A673 (cell line): ENCODE data around the gene ARPC1A. TPM values are rescaled to one million over a fixed set of nuclear protein-coding genes. Genes with fewer than 3 reads are reported as not detected.
"Not testable (repeated sequence)": the region's sequence is repeated elsewhere in the genome, so short reads cannot be mapped to it uniquely, and the experiment has no call there.

ENCODE experiments used
- BruUV-seq: library from RNA; stranded (reverse); fragments of 400-500 nt; replicated peaks from 2 replicates; lab custom pipeline; 2021; lab: Mats Ljungman, UMichigan
- CTCF ChIA-PET: fragments of 300-600 bp; sonication (Branson Sonifier 250); formaldehyde crosslinking; loops from one replicate; lab custom pipeline; 2022; ENCODE audit warnings: antibody characterized with exemption; lab: Charles Lee
- POLR2A ChIA-PET: fragments of 300-600 bp; sonication (Branson Sonifier 250); formaldehyde crosslinking; loops from one replicate; lab custom pipeline; 2022; ENCODE audit warnings: antibody characterized with exemption; ENCODE audit not compliant: low non-redundant PET; lab: Charles Lee
- DNase-seq: peaks from one replicate; pipeline ENCODE4 v3.0.0-alpha.2; 2015; ENCODE audit warnings: low spot score
- H3K27ac ChIP-seq: fragments of 200-600 bp; sonication (generic); 2 replicates; pipeline ENCODE4 v1.5.1; 2016; ENCODE audit warnings: mixed run types, low read depth, mild to moderate bottlenecking, mixed read lengths, antibody characterized with exemption, low read length; ENCODE audit not compliant: poor library complexity, severe bottlenecking
- H3K27me3 ChIP-seq: fragments of 200-600 bp; sonication (generic); replicated peaks from 2 replicates; pipeline ENCODE4 v1.6.1; 2017; ENCODE audit warnings: mixed run types, low read depth, mild to moderate bottlenecking, mixed read lengths, antibody characterized with exemption, low read length; ENCODE audit not compliant: insufficient read depth, poor library complexity
- H3K36me3 ChIP-seq: fragments of 200-600 bp; sonication (generic); 2 replicates; pipeline ENCODE4 v1.6.1; 2016; ENCODE audit warnings: mixed run types, mild to moderate bottlenecking, mixed read lengths, antibody characterized with exemption, low read length; ENCODE audit not compliant: insufficient read depth, poor library complexity, severe bottlenecking
- H3K4me1 ChIP-seq: fragments of 200-600 bp; sonication (generic); 2 replicates; pipeline ENCODE4 v1.6.1; 2017; ENCODE audit warnings: mixed run types, mild to moderate bottlenecking, mixed read lengths, antibody characterized with exemption, low read length; ENCODE audit not compliant: insufficient read depth, poor library complexity, severe bottlenecking
- H3K4me3 ChIP-seq: fragments of 200-600 bp; sonication (generic); 2 replicates; pipeline ENCODE4 v1.5.1; 2016; ENCODE audit warnings: low read depth, mixed run types, mild to moderate bottlenecking, mixed read lengths, low read length; ENCODE audit not compliant: poor library complexity, severe bottlenecking
- H3K9me3 ChIP-seq: fragments of 200-600 bp; sonication (generic); 2 replicates; pipeline ENCODE4 v1.6.1; 2016; ENCODE audit warnings: mixed run types, low read depth, mild to moderate bottlenecking, mixed read lengths, antibody characterized with exemption, low read length; ENCODE audit not compliant: poor library complexity, severe bottlenecking
- EZH2 ChIP-seq: fragments of 200-600 bp; sonication (generic); IDR thresholded peaks from 2 replicates; pipeline ENCODE4 v1.6.1; 2017; ENCODE audit warnings: borderline replicate concordance, low read depth, mild to moderate bottlenecking, mixed read lengths, antibody characterized with exemption, low read length; ENCODE audit not compliant: poor library complexity, severe bottlenecking
- intact Hi-C: fragments of 100-400 bp; cut with micrococcal nuclease; formaldehyde crosslinking; loops from one replicate; pipeline ENCODE4 v1.10.0; 2022; ENCODE audit not compliant: unreplicated experiment
- total RNA-seq: library from RNA; stranded (reverse); gene quantifications from 2 replicates; pipeline ENCODE4 v1.2.3, GENCODE V29; 2021
- TF ChIP-seq, protein P1 (sequence below): fragments of 300-800, 200-600 bp; sonication (generic); conservative IDR thresholded peaks from 2 replicates; pipeline ENCODE4 v1.5.1; 2017; ENCODE audit warnings: low read depth, mild to moderate bottlenecking, antibody characterized with exemption, low read length, moderate library complexity, mixed read lengths

The ARPC1A gene
- total RNA-seq, 1 experiment from 2014 or later, result 167 TPM

DNA sequence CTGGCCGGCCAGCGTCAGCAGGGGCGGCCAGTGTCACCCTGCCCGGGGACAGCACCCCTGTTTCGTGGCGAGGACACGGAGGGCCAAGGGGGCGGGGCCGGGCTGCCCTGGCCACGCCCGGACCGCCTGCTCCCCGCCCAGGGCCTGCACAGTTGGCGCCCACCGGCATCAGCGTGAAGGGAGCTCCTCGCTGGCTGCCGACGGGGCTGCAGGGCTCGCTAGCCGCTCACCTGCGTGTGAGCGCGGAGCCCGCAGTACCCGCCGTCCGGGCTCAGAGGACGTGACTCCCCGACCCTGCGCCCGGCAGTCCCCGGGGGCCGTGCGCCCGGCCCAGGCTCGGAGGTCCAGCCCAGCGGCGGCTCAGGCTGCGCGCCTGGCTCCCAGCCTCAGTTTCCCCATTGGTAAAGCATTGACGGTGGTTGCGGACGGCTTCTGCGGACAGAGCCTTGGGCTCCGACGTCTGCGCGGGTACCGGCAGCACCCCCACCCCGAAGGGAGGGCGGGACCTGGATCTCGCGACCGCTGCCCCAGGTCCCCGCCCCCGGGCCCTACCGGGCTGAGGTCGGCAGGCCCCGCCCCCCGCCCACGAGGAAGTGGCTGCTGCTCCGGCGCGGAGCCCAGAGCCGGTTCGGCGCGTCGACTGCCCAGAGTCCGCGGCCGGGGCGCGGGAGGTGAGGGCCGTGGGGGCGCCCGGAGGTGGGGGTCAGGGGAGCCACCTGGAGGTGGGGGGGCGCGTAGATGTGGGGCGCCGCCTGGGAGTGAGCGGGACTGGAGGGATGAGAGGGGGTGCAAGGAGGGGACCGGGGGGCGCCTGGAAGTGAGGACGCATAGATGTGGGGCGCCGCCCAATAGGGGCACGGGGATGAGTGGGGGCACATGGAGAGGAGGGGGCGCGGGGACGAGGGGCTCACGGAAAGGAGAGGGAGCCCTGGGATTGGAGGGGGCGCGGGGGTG, 48.7 kb downstream of the ARPC1A start, which contains the start of gene ARPC1B:
Gene ARPC1B (plus strand): TSS at position 620 of the 954 bp plus-strand sequence. CDS start 10,985 bp downstream, outside the sequence.
- no TSS peak for BruUV-seq
- H3K9me3 ChIP-seq, result no peaks in the 10 kb centered on the region
- no peaks in the 10 kb centered on the region for H3K36me3 ChIP-seq
- TF ChIP-seq, protein P1, sequence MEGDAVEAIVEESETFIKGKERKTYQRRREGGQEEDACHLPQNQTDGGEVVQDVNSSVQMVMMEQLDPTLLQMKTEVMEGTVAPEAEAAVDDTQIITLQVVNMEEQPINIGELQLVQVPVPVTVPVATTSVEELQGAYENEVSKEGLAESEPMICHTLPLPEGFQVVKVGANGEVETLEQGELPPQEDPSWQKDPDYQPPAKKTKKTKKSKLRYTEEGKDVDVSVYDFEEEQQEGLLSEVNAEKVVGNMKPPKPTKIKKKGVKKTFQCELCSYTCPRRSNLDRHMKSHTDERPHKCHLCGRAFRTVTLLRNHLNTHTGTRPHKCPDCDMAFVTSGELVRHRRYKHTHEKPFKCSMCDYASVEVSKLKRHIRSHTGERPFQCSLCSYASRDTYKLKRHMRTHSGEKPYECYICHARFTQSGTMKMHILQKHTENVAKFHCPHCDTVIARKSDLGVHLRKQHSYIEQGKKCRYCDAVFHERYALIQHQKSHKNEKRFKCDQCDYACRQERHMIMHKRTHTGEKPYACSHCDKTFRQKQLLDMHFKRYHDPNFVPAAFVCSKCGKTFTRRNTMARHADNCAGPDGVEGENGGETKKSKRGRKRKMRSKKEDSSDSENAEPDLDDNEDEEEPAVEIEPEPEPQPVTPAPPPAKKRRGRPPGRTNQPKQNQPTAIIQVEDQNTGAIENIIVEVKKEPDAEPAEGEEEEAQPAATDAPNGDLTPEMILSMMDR, result no peak
- no peak for TF ChIP-seq EZH2
- H3K27me3 ChIP-seq, result no peaks in the 10 kb centered on the region
- ChIA-PET POLR2A (interaction anchor here (0.5 kb wide), 1 partner anchor 726 kb away, joined by 6 read pairs; no protein-coding TSS in a partner anchor), CTCF (no interaction called here)
- peaks cover 7% of the 10 kb centered on the region for H3K4me1 ChIP-seq
- peak within 1 kb of the TSS; percentile 42 for H3K27ac ChIP-seq
- intact Hi-C loops, result no loop called here
- DNase-seq, result peak; percentile 77
- H3K4me3 ChIP-seq, result peak within 1 kb of the TSS; percentile 92

DNA sequence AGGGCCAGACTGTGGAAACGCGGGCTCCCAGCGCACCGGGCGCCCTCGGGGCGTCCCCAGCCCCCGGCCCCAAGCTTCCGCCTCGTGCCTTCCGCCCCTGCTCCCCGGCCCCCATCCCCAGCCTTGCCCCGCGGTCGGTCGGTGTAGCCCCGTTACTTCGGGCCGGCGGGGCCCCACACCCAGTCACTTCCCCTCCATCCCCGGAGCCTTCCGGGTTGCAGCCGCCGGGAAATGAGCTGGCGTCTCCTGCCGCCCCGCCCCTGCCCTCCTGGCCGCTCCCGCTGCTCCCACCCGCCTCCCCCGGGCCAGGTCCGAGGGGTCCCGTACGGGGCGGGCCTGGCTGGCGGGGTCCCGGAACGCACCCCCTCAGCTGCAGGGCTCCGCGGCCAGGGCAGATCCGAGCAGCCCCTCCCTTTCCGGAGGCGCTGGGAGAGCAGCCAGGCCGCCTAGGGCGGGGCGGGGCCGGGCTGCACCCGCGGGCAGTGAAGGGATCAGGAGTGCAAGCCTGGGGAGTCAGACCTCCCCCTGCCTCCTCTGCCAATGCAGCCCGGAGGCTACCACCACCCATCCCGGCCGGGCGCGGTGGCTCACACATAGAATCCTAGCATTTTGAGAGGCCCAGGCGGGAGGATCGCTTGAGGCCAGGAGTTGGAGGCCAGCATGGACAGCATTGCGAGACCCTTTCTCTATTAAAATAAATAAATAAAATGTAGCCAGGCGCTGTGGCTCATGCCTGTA, 49.5 kb downstream of the ARPC1A start:
- intact Hi-C loops, result no loop called here
- Histone ChIP-seq H3K36me3 (no peaks in the 10 kb centered on the region), H3K27me3 (no peaks in the 10 kb centered on the region), H3K4me1 (peaks cover 15% of the 10 kb centered on the region), H3K9me3 (no peaks in the 10 kb centered on the region), H3K4me3 (peak overlapping the region; percentile 92), H3K27ac (peak overlapping the region; percentile 42)
- ChIA-PET CTCF (no interaction called here), POLR2A (no interaction called here)
- BruUV-seq, result no TSS peak
- DNase-seq, result peak; percentile 55
- TF ChIP-seq, protein P1, result no peak
- no peak for TF ChIP-seq EZH2

DNA sequence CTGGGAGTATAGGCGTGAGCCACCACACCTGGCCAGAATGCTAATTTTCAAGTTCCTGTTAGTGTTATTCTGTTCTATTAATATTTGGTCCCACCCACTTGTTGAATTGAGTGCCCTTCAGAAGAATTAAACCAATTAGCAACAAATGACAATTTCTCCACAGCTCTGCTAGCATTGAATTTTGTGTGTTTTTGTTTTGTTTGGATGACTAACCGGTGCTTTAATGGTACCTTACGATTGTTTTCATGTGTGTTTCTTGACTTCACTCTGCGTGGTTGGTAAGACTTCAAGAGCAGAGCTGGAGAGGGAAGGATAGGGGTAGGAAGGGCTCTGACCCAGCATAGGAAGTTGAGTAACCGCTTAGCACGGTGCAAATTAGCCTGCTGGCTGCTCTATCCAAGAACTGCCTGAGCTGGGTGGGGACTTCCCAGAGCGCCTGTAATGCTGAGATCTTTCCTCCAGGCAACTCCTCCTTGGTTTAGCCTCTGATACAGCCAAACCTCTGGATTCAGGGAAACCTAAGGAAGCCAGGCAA, 53.4 kb downstream of the ARPC1A start:
- DNase-seq, result peak; percentile 61

DNA sequence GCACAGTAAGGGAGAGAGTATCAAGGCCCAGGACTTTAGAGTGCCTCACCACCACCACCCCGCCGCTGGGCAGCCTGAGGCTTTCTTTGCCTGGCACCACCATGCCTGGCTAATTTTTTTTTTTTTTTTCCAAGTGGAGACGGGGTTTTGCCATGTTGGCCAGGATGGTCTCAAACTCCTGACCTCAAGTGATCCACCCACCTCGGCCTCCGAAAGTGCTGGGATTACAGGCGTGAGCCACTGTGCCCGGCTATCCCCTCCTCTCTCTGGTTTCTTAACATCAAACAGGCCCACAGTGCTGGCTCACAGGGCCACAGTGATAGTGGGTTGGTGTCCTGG, 54.0 kb downstream of the ARPC1A start:
- Histone ChIP-seq H3K4me1 (peaks cover 23% of the 10 kb centered on the region), H3K27ac (peak overlapping the region; percentile 6)
- DNase-seq, H3K36me3 ChIP-seq, H3K4me3 ChIP-seq, CTCF ChIA-PET, intact Hi-C loops, H3K27me3 ChIP-seq, H3K9me3 ChIP-seq, BruUV-seq: not testable (repeated sequence)
- POLR2A ChIA-PET, result interaction anchor here (0.6 kb wide), 1 partner anchor 1746 kb away, joined by 5 read pairs; no protein-coding TSS in a partner anchor

More for the DNA sequence above, 53.4 kb downstream of the ARPC1A start:
- ChIA-PET POLR2A (interaction anchor here (0.6 kb wide), 1 partner anchor 1745 kb away, joined by 5 read pairs; no protein-coding TSS in a partner anchor), CTCF (no interaction called here)
- peak overlapping the region; percentile 6 for H3K27ac ChIP-seq
- H3K9me3 ChIP-seq, result no peaks in the 10 kb centered on the region
- no peak overlapping the region for H3K4me3 ChIP-seq
- intact Hi-C loops, result no loop called here
- H3K4me1 ChIP-seq, result peaks cover 23% of the 10 kb centered on the region
- no TSS peak for BruUV-seq
- no peaks in the 10 kb centered on the region for H3K36me3 ChIP-seq
- TF ChIP-seq EZH2, result no peak
- TF ChIP-seq, protein P1, result no peak
- H3K27me3 ChIP-seq, result no peaks in the 10 kb centered on the region
